Measurements from ENCODE around the gene NOTCH2NLA. TPM values are rescaled to one million over a fixed set of nuclear protein-coding genes. Genes with fewer than 3 reads are reported as not detected.
"Not testable (repeated sequence)": the region's sequence is repeated elsewhere in the genome, so short reads cannot be mapped to it uniquely, and the experiment has no call there.

NOTCH2NLA gene
- total RNA-seq, 1 experiment from 2014 or later = 45.8 TPM

DNA sequence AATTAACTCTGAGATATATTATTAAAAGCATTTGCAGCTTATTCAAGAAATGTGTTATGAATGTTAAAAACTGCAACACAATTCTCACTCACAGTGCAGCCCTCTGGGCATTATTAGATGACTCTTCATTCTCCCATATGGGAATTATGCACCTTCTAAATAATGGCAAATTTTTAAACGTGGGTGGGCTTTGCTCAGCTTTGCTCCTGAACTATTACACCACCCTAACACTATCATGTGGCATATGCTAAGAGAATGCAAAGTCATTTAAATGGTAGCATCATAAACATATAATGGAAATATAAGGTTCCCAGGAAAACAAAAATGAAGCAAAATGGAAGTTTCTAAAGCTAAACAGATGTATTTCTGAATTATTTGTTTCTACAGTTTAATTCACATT, 61.5 kb downstream of the NOTCH2NLA start:
- intact Hi-C loops (cut with micrococcal nuclease; ENCODE audit: unreplicated experiment); BruUV-seq (replicated peaks); H3K36me3 ChIP-seq (ENCODE audit: low read depth); POLR2A ChIA-PET (ENCODE audit: unreplicated experiment); H3K4me3 ChIP-seq; H3K27me3 ChIP-seq (ENCODE audit: insufficient read depth, low read depth); H3K9me3 ChIP-seq (ENCODE audit: insufficient read depth, low read depth); H4K20me1 ChIP-seq (ENCODE audit: insufficient read depth); CTCF ChIA-PET; H3K27ac ChIP-seq; H2AFZ ChIP-seq; H3K9me2 ChIP-seq (ENCODE audit: insufficient read depth); H3F3A ChIP-seq (ENCODE audit: insufficient read depth, low read depth); H3K79me2 ChIP-seq (ENCODE audit: low read depth); H3K4me1 ChIP-seq (replicated peaks; ENCODE audit: insufficient read depth); H3K4me2 ChIP-seq; DNase-seq: not testable (repeated sequence)

DNA sequence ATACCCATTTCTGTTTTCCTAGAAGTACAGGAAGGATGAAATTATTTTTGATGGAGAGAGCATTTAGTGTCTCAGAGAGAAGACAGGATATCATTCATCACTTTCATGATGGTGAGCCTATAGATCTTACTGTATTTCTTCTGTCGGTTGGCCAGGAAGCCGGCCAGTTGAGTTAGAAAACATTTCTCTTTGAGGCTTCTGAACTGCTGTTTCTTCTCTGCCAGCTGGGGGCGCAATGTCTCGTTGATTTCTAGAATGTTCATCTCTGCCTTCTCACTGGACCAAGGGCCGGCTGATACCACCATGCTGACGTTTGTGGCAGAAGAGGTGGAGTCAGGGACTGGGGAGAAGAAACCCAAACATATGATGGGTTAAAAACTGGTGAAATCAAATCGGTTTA, 84.4 kb downstream of the NOTCH2NLA start, which contains the start of gene NBPF10:
TSS of gene NBPF10 (minus strand) at position 340 of the 400 bp plus-strand sequence. CDS start at position 305, 35 bp downstream.
- POLR2A ChIA-PET (ENCODE audit: unreplicated experiment); H3K79me2 ChIP-seq (ENCODE audit: low read depth); BruUV-seq (replicated peaks); H3F3A ChIP-seq (ENCODE audit: insufficient read depth, low read depth); H3K4me1 ChIP-seq (replicated peaks; ENCODE audit: insufficient read depth); intact Hi-C loops (cut with micrococcal nuclease; ENCODE audit: unreplicated experiment); H3K27ac ChIP-seq; H3K4me2 ChIP-seq; DNase-seq; H2AFZ ChIP-seq; H3K27me3 ChIP-seq (ENCODE audit: insufficient read depth, low read depth); H3K36me3 ChIP-seq (ENCODE audit: low read depth); H4K20me1 ChIP-seq (ENCODE audit: insufficient read depth); H3K9me3 ChIP-seq (ENCODE audit: insufficient read depth, low read depth); CTCF ChIA-PET; H3K9me2 ChIP-seq (ENCODE audit: insufficient read depth); H3K4me3 ChIP-seq: not testable (repeated sequence)

Other genes starting within 250 kb of the NOTCH2NLA start
- 95.7 and 131 TPM in 2 replicates for gene TXNIP, start 232.4 kb downstream of the NOTCH2NLA start, total RNA-seq (2021)
- gene HJV, start 207.3 kb downstream of the NOTCH2NLA start, total RNA-seq (2021) = not detected in 2 replicates
- gene NBPF10, start 84.2 kb downstream of the NOTCH2NLA start, total RNA-seq (2021) = 5.0 and 5.7 TPM in 2 replicates

Data from PC-9 (cell line).